Activated CD4-positive, alpha-beta T cell treated with anti-CD3 and anti-CD28 coated beads for 36 hours (primary cell): Measurements from ENCODE around the gene PRKAG2. TPM values are rescaled to one million over a fixed set of nuclear protein-coding genes. Genes with fewer than 3 reads are reported as not detected.
"Not testable (repeated sequence)": the region's sequence is repeated elsewhere in the genome, so short reads cannot be mapped to it uniquely, and the experiment has no call there.

Source experiments
- ATAC-seq: fragments of 200-7000 bp; cut with Tn5 transposase; one replicate; pipeline ENCODE4 v1.10.0; 2021; ENCODE audit warnings: mild to moderate bottlenecking, moderate library complexity
- CTCF ChIA-PET: fragments of 350-600 bp; sonication (Branson Sonifier 250); formaldehyde crosslinking; loops from one replicate; lab custom pipeline; 2021; ENCODE audit warnings: antibody characterized with exemption; lab: Charles Lee
- POLR2A ChIA-PET: fragments of 350-600 bp; sonication (Branson Sonifier 250); formaldehyde crosslinking; loops from one replicate; lab custom pipeline; 2021; ENCODE audit warnings: antibody characterized with exemption, inconsistent platforms; lab: Charles Lee
- DNase-seq: peaks from one replicate; pipeline ENCODE4 v3.0.0-alpha.2; 2020
- H3K27ac Mint-ChIP-seq: one replicate; pipeline ENCODE4 v1.8.0; 2021; ENCODE audit warnings: mixed read lengths
- H3K27me3 Mint-ChIP-seq: one replicate; pipeline ENCODE4 v1.8.0; 2021; ENCODE audit warnings: mixed read lengths
- H3K36me3 Mint-ChIP-seq: one replicate; pipeline ENCODE4 v1.8.0; 2021; ENCODE audit warnings: low read depth, mixed read lengths
- H3K4me1 Mint-ChIP-seq: one replicate; pipeline ENCODE4 v1.8.0; 2021; ENCODE audit warnings: mixed read lengths
- H3K4me3 Mint-ChIP-seq: one replicate; pipeline ENCODE4 v1.8.0; 2021; ENCODE audit warnings: mild to moderate bottlenecking, moderate library complexity, mixed read lengths
- H3K9me3 Mint-ChIP-seq: one replicate; pipeline ENCODE4 v1.8.0; 2021; ENCODE audit warnings: low read depth, mixed read lengths
- intact Hi-C, 2 experiments: fragments of 100-400 bp; cut with DNase I in 1 of 2; cut with micrococcal nuclease in 1 of 2; formaldehyde crosslinking; loops; one replicate each; pipeline versions ENCODE4 v1.14.2 to v1.15.1; 2022 to 2024; cut with DNase I, micrococcal nuclease
- total RNA-seq, 2 experiments: library from RNA; stranded (reverse); gene quantifications; one replicate each; pipeline ENCODE4 v1.2.3, GENCODE V29; 2021

Gene PRKAG2
- total RNA-seq, 2 experiments from 2014 or later = 19.6 to 21.5 TPM

- intact Hi-C loops = no loop called here
- CTCF ChIA-PET = no interaction called here
- no peaks in the 10 kb centered on the region for H3K9me3 Mint-ChIP-seq
Measured at GRCh38 chr7:151549083-151549482, 327.8 kb downstream of the PRKAG2 start.

GRCh38 chr7:151544183-151544582, 332.7 kb downstream of the PRKAG2 start:
- ATAC-seq (no peak), DNase-seq (no peak)
- Mint-ChIP-seq H3K27me3 (peaks cover 21% of the 10 kb centered on the region), H3K4me3 (no peak overlapping the region), H3K9me3 (no peaks in the 10 kb centered on the region), H3K4me1 (no peaks in the 10 kb centered on the region), H3K27ac (no peak overlapping the region), H3K36me3 (no peaks in the 10 kb centered on the region)
- intact Hi-C loops = no loop called here
- ChIA-PET POLR2A (no interaction called here), CTCF (interaction anchor here (1.4 kb wide), 1 partner anchor 239 kb away, joined by 5 read pairs; no protein-coding TSS in a partner anchor)

More at GRCh38 chr7:151549083-151549482, 327.8 kb downstream of the PRKAG2 start:
- no peak for DNase-seq
- Mint-ChIP-seq H3K36me3 (no peaks in the 10 kb centered on the region), H3K27ac (no peak overlapping the region), H3K4me3 (no peak overlapping the region), H3K4me1 (peaks cover 2% of the 10 kb centered on the region), H3K27me3 (peaks cover 15% of the 10 kb centered on the region)
- POLR2A ChIA-PET = no interaction called here
- no peak for ATAC-seq

GRCh38 chr7:151542606-151543130, 334.2 kb downstream of the PRKAG2 start:
- POLR2A ChIA-PET = no interaction called here
- Mint-ChIP-seq H3K27me3 (peaks cover 19% of the 10 kb centered on the region), H3K4me3 (no peak overlapping the region), H3K4me1 (peaks cover 7% of the 10 kb centered on the region), H3K36me3 (no peaks in the 10 kb centered on the region), H3K27ac (no peak overlapping the region), H3K9me3 (no peaks in the 10 kb centered on the region)
- DNase-seq = no peak
- CTCF ChIA-PET = no interaction called here
- no peak for ATAC-seq
- intact Hi-C loops = no loop called here

- Mint-ChIP-seq H3K4me3 (no peak overlapping the region), H3K4me1 (peaks cover 10% of the 10 kb centered on the region), H3K27ac (no peak overlapping the region), H3K36me3 (no peaks in the 10 kb centered on the region), H3K27me3 (peaks cover 17% of the 10 kb centered on the region), H3K9me3 (no peaks in the 10 kb centered on the region)
- ChIA-PET CTCF (interaction anchor here (0.5 kb wide), 1 partner anchor 442 kb away, joined by 3 read pairs; no protein-coding TSS in a partner anchor), POLR2A (no interaction called here)
- intact Hi-C loops = no loop called here
- no peak for DNase-seq
- no peak for ATAC-seq
Measured at GRCh38 chr7:151541709-151542499, 335.0 kb downstream of the PRKAG2 start.

GRCh38 chr7:151540146-151540545, 336.8 kb downstream of the PRKAG2 start:
- Mint-ChIP-seq H3K27me3 (peaks cover 10% of the 10 kb centered on the region), H3K4me3 (no peak overlapping the region), H3K9me3 (no peaks in the 10 kb centered on the region), H3K27ac (no peak overlapping the region), H3K36me3 (no peaks in the 10 kb centered on the region), H3K4me1 (peaks cover 10% of the 10 kb centered on the region)
- ATAC-seq (no peak), DNase-seq (no peak)
- CTCF ChIA-PET = interaction anchor here (0.6 kb wide), 1 partner anchor 96 kb away, joined by 3 read pairs; no protein-coding TSS in a partner anchor
- POLR2A ChIA-PET = no interaction called here
- intact Hi-C loops = no loop called here

- no peak for DNase-seq
- no peak overlapping the region for H3K27ac Mint-ChIP-seq
- H3K4me3 Mint-ChIP-seq = no peak overlapping the region
- peaks cover 8% of the 10 kb centered on the region for H3K27me3 Mint-ChIP-seq
- ATAC-seq = peak; percentile 49
- intact Hi-C loops = no loop called here
- ChIA-PET POLR2A (interaction anchor here (0.6 to 1.8 kb wide), 5 partner anchors 19 to 579 kb away, joined by 3 to 8 read pairs (median 6); partner anchors contain the start of genes CRYGN and RHEB), CTCF (interaction anchor here (0.6 to 0.9 kb wide), 5 partner anchors 27 to 243 kb away, joined by 3 read pairs; no protein-coding TSS in a partner anchor)
- peaks cover 10% of the 10 kb centered on the region for H3K4me1 Mint-ChIP-seq
- no peaks in the 10 kb centered on the region for H3K36me3 Mint-ChIP-seq
- no peaks in the 10 kb centered on the region for H3K9me3 Mint-ChIP-seq
Measured at GRCh38 chr7:151539088-151539671, 337.7 kb downstream of the PRKAG2 start.

- no peak for ATAC-seq
- Mint-ChIP-seq H3K27ac (no peak overlapping the region), H3K27me3 (peaks cover 13% of the 10 kb centered on the region), H3K4me1 (peaks cover 10% of the 10 kb centered on the region), H3K4me3 (no peak overlapping the region), H3K9me3 (no peaks in the 10 kb centered on the region), H3K36me3 (no peaks in the 10 kb centered on the region)
- ChIA-PET CTCF (interaction anchor here (0.6 to 0.9 kb wide), 3 partner anchors 101 to 222 kb away, joined by 3 to 5 read pairs (median 3); no protein-coding TSS in a partner anchor), POLR2A (interaction anchor here (0.6 to 1.8 kb wide), 4 partner anchors 18 to 326 kb away, joined by 3 to 8 read pairs (median 7); partner anchors contain the start of genes CRYGN and RHEB)
- intact Hi-C loops = no loop called here
- no peak for DNase-seq
Measured at GRCh38 chr7:151537818-151538561, 338.9 kb downstream of the PRKAG2 start.

- H3K4me3 Mint-ChIP-seq, intact Hi-C loops, ATAC-seq, H3K27me3 Mint-ChIP-seq, H3K27ac Mint-ChIP-seq, H3K9me3 Mint-ChIP-seq, POLR2A ChIA-PET, H3K36me3 Mint-ChIP-seq, DNase-seq: not testable (repeated sequence)
- H3K4me1 Mint-ChIP-seq = peaks cover 10% of the 10 kb centered on the region
- CTCF ChIA-PET = interaction anchor here (0.7 kb wide), 1 partner anchor 1737 kb away, joined by 3 read pairs; no protein-coding TSS in a partner anchor
Measured at GRCh38 chr7:151536178-151536577, 340.7 kb downstream of the PRKAG2 start.

GRCh38 chr7:151529842-151530241, 347.1 kb downstream of the PRKAG2 start:
- ChIA-PET CTCF (no interaction called here), POLR2A (no interaction called here)
- intact Hi-C loops = no loop called here
- Mint-ChIP-seq H3K9me3 (peaks cover 12% of the 10 kb centered on the region), H3K27ac (no peak overlapping the region), H3K36me3 (peaks cover 6% of the 10 kb centered on the region), H3K4me3 (no peak overlapping the region), H3K4me1 (no peaks in the 10 kb centered on the region), H3K27me3 (peaks cover 6% of the 10 kb centered on the region)
- DNase-seq (no peak), ATAC-seq (no peak)

- Mint-ChIP-seq H3K4me3 (no peak overlapping the region), H3K27ac (no peak overlapping the region), H3K4me1 (peaks cover 6% of the 10 kb centered on the region), H3K9me3 (no peaks in the 10 kb centered on the region), H3K27me3 (no peaks in the 10 kb centered on the region), H3K36me3 (no peaks in the 10 kb centered on the region)
- intact Hi-C loops = no loop called here
- CTCF ChIA-PET = no interaction called here
- DNase-seq (no peak), ATAC-seq (no peak)
- POLR2A ChIA-PET = no interaction called here
Measured at GRCh38 chr7:151524845-151525244, 352.1 kb downstream of the PRKAG2 start.

GRCh38 chr7:151524331-151524730, 352.6 kb downstream of the PRKAG2 start:
- H3K27me3 Mint-ChIP-seq = no peaks in the 10 kb centered on the region

More at GRCh38 chr7:151524331-151524730, 352.6 kb downstream of the PRKAG2 start:
- Mint-ChIP-seq H3K27ac (no peak overlapping the region), H3K9me3 (no peaks in the 10 kb centered on the region), H3K4me1 (peaks cover 6% of the 10 kb centered on the region), H3K4me3 (no peak overlapping the region), H3K36me3 (no peaks in the 10 kb centered on the region)
- ChIA-PET CTCF (no interaction called here), POLR2A (no interaction called here)
- DNase-seq (no peak), ATAC-seq (no peak)
- intact Hi-C loops = no loop called here
